Stimulated activated CD8-positive, alpha-beta memory T cell treated with anti-CD3 and anti-CD28 coated beads, Interleukin-2, amount 100 ng/mL, for 48 hours (primary cell): ENCODE data around the gene TCL1A.
"Not testable (repeated sequence)": the region's sequence is repeated elsewhere in the genome, so short reads cannot be mapped to it uniquely, and the experiment has no call there.

Experiments
- DNase-seq, 2 donors: peaks; one replicate each; pipeline ENCODE4 v3.0.0-alpha.2; 2020; ENCODE audit warnings: low read depth in 2 of 2

Gene TCL1A

GRCh38 chr14:95713596-95714371, at the start of gene TCL1A:
TCL1A (minus strand) TSS chr14:95714125; CDS start chr14:95714066, 59 bp downstream.
- no peak for DNase-seq

- DNase-seq: not testable (repeated sequence)
Observed at GRCh38 chr14:95763032-95763431, 49.1 kb upstream of the TCL1A start.

GRCh38 chr14:95761436-95761835, 47.5 kb upstream of the TCL1A start:
- no peak for DNase-seq

- DNase-seq: no peak
Observed at GRCh38 chr14:95760596-95760995, 46.7 kb upstream of the TCL1A start.

- no peak for DNase-seq
Observed at GRCh38 chr14:95759941-95760340, 46.0 kb upstream of the TCL1A start.

- DNase-seq: no peak
Observed at GRCh38 chr14:95758331-95758730, 44.4 kb upstream of the TCL1A start.

- DNase-seq: no peak
Observed at GRCh38 chr14:95756751-95757150, 42.8 kb upstream of the TCL1A start.

GRCh38 chr14:95756127-95756526, 42.2 kb upstream of the TCL1A start:
- DNase-seq: no peak

GRCh38 chr14:95741781-95742180, 27.9 kb upstream of the TCL1A start:
- no peak for DNase-seq

- no peak for DNase-seq
Observed at GRCh38 chr14:95741038-95741490, 27.1 kb upstream of the TCL1A start.

GRCh38 chr14:95739356-95739755, 25.4 kb upstream of the TCL1A start:
- no peak for DNase-seq

GRCh38 chr14:95733212-95733611, 19.3 kb upstream of the TCL1A start:
- no peak for DNase-seq

GRCh38 chr14:95730126-95730525, 16.2 kb upstream of the TCL1A start:
- DNase-seq: no peak

GRCh38 chr14:95729402-95730028, 15.6 kb upstream of the TCL1A start:
- DNase-seq: not testable (repeated sequence)

GRCh38 chr14:95727056-95727700, 13.3 kb upstream of the TCL1A start:
- no peak for DNase-seq

- DNase-seq: no peak
Observed at GRCh38 chr14:95725685-95726336, 11.9 kb upstream of the TCL1A start.

GRCh38 chr14:95722525-95723190, 8.7 kb upstream of the TCL1A start:
- DNase-seq: no peak

GRCh38 chr14:95712398-95712797, 1.5 kb downstream of the TCL1A start:
- no peak for DNase-seq

GRCh38 chr14:95711476-95712176, 2.3 kb downstream of the TCL1A start:
- DNase-seq: no peak

- DNase-seq: no peak
Observed at GRCh38 chr14:95710106-95710505, 3.8 kb downstream of the TCL1A start.

GRCh38 chr14:95707327-95707726, 6.6 kb downstream of the TCL1A start:
- no peak for DNase-seq
